Measurements from ENCODE around the gene IQCK.

Gene IQCK

DNA sequence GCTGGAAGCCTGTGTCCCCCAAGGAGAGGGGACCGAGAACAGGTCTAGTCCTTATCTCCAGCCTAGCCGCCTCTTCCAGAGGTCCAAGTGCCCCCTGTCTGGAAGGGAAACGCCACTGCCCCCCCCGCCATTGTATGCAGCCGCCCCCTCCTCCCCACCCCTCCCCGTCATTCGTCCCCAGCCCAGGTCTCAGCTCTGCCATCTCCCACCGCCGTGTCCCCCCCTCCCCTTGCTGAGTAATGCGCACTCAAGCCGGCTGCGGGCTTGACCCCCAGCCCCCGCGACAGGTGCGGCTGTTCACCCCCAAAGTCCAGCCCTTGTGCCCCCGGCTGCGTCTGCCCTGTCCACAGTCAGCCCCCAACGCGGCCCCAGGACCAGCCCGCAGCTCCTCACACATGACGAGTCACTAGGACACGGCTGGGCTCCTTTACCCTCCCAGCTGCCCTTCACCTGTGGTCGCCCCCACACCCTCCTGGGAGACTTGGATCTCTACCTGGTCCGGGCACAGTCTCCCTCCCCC lies 166.0 kb downstream of the IQCK start:
- DNase-seq (ENCODE audit: low read depth in 2 of 2): no peak

DNA sequence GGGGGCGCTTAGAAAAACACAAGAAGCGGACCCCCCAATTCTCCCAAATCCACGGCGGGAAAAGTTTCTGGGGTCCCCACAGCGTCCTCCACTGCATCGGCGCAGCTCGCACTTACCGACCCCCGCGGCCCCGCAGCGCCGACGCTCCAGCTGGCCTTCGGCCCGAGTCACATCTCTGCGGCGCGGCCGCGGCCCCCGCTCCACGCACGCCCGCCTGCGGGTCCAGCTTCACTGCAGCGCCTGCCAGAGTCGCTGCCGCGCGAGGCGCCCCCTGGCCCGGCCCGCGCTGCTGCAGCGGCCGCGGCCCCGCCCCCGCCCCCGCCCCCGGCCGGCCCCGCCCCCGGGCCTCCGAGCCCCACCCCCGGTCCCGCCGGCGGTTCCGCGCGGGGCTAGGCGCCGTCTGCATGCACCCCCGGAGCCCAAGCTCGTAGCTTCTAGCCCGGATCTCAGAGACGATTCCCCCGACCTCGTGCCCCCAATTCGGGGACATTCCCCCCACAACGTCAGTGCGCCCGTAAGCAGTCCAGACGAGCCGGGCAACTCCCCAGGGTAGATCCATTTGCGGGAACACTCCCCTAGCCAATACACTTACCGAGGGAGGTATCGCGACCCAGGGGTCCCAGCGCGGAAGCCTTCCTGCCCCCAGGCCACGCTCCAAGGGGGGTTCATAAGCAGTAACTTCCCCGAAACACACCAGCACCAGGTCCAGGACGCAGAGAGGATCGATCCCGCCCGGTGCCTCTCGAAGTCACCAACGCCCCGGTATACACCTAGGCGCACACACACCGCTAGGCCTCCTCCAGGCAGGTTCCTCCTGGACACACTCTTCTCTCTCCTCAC lies 166.8 kb downstream of the IQCK start, which contains the start of gene GPRC5B:
Gene GPRC5B, minus strand, starts transcription at position 238 of the 840 bp plus-strand sequence. CDS start 12,003 bp downstream, outside the sequence.
- DNase-seq (ENCODE audit: low read depth in 2 of 2): no peak

DNA sequence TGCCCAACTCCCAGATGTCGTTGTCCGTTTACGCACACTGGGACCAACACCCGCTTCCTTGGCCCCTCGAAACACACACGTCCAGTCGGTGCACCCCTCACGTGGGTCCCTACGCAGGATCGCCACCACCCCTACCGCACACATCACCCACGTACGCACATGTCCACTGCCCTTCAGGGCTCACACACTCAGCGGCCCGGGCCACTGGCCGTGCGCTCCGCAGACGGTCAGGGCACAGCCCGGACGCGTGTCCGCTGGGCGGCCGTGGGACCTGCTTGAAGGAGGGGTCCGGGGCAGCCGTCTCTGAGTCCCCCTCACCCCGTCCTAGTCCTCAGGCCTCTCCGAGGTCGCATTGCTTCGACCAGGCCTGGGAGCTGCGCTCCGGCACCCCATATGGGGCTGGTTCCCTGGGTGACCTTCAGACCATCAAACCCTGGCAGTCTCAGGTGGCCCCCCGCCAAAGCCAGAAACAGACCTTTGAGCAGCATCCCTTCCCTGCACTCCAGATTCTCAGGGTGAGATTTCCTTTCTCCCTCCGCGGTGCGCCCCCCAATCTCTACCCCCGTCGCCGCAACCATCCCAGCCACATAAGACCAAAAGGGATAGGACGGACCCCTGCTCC lies 167.5 kb downstream of the IQCK start:
- no peak for DNase-seq (ENCODE audit: low read depth in 2 of 2)

DNA sequence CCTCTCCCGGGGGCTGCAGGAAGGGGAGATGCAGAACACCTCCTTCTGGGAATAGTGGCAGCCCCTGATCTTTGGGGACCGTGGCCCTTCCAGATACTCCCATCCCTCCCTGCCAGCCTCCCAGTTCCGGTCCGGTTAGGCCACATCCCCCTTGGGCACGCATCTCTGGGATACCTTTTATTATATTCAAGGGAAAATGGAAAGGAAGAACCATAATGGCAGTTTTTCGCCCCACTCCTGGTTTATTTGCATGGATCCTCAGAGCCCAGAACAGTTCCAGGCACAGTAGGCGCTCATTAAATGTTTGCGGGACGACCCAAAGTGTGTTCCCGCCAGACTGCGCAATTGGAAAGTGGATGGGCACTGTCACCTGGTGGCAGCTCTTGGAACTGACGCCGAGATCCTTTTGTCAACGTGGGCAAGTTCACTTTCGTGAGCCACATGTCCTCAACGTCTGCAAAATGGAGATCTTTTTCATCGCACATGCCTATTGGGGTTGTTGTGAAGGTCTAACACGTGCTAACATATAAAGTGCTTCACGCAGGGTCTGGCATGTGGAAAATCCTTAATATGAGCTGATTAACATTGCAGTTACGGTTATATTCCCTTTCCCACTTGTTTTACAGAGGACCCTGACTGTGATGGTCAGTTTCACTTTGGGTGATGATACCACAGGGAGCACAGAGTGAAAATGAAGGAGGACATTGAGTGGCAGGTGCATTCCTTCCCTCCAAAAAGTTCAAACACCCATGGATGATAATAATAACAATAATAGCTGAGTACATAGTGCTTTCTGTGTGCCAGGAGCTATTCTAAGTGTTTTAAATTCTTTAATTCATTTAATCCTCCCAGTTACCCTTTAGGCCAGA lies 168.2 kb downstream of the IQCK start:
- DNase-seq (ENCODE audit: low read depth in 2 of 2): peak; percentile 34 to 75

DNA sequence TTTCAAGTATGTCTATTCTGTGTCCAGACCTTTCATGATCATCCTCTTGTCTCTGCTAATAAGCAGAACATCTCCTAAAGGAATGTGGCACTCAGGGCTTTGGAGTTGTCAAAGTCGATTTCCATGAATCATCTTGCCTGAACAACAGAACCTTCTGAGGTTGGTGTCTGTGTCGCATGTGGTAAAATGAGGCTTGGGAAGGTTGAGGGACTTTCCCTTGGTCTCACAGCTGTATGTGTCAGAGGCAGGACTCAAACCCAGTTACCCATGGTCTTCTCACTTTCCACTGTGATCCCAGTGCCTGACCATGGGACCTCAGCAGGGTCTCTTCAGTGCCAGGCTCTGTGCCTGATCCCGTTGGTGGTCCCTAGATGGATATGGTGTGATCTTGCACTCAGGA lies 170.8 kb downstream of the IQCK start:
- no peak for DNase-seq (ENCODE audit: low read depth in 2 of 2)

DNA sequence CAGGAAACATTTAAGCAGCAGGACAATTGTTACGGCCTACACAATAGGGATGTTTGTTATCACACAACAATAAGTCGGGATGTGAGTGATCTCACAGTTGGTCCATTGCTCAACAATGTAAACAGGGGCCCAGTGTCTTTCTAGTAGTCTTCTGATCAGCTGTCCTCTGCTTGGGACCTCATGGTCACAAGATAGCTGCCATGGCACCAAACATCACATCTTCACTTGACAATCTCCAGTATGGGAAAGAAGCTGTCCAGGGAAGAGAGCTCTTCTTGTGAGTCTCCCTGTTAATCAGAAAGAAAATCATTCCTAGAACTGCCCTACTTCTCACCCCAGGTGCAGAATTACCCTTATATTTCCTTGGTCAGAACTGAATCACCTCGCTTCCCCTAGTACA lies 172.8 kb downstream of the IQCK start:
- no peak for DNase-seq (ENCODE audit: low read depth in 2 of 2)

DNA sequence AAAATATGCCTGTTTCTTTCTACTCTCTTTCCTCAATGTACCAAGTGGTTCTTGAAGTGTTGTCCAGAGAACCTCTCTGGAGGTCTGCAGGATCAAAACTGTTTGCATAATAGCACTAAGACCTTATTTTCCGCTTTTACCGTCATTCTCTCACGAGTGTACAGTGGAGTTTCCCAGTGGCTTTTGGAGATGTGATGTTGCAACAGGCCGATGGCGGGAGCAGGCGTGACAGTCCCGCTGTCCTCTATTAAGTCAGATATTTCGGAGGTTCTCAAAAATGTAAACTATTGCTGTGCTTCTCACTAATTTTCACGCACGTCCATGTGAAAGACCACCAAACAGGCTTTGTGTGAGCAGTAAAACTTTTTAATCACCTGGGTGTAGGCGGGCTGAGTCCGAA lies 174.8 kb downstream of the IQCK start:
- DNase-seq (ENCODE audit: low read depth in 2 of 2): no peak

DNA sequence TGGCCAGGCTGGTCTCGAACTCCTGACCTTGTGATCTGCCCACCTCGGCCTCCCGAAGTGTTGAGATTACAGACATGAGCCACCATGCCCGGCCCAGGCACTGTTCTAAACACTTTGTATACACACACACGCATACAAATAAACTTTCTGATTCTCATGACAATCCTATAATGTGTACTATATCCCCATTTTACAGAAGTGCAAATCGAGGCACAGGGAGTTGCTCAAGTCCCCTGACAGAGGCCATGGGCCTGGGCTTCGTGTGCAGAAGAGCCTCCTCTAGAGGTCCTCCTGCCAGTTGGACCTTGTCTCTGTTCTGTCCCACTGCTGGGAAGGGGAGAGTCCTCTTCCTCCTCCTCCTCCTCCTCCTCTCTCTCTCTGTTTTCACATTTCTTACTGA lies 176.5 kb downstream of the IQCK start:
- DNase-seq (ENCODE audit: low read depth in 2 of 2): no peak

DNA sequence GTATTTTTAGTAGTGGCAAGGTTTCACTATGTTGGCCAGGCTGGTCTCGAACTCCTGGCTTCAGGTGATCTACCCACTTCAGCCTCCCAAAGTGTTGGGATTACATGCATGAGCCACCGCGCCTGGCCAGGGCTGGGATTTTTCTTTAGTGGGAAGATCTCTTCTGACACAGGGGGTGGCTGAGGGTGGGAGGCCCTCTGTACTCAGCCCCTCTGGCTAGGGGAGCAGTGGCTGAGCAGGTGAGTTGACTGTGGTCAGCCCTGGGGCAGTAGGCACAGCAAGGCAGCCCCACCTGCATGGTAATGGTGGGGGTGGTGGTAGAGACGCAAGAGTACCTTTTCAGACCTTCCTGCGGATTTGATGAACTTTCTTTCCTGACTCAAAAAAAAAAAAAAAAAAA lies 178.9 kb downstream of the IQCK start:
- DNase-seq (ENCODE audit: low read depth in 2 of 2): no peak

DNA sequence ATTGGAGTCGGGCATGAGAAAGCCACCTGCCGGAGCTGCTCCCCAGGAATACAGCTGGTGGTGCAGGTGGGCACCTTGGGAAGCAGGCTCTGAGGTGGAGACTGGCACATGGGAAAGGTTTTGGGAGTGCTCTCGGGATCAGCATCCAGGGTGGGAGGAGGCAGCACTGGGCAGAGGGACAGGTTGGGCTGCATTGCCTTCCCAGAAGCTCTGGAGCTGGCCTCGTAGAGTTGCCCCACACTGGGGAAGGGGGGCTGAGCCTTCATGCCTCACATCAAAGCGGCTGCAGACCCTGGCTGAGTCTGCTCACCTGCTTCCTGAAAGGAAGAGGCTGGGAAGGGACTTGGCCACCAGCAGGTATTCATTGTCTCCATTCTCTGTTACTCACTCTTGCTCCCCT lies 180.1 kb downstream of the IQCK start:
- DNase-seq (ENCODE audit: low read depth in 2 of 2): no peak

DNA sequence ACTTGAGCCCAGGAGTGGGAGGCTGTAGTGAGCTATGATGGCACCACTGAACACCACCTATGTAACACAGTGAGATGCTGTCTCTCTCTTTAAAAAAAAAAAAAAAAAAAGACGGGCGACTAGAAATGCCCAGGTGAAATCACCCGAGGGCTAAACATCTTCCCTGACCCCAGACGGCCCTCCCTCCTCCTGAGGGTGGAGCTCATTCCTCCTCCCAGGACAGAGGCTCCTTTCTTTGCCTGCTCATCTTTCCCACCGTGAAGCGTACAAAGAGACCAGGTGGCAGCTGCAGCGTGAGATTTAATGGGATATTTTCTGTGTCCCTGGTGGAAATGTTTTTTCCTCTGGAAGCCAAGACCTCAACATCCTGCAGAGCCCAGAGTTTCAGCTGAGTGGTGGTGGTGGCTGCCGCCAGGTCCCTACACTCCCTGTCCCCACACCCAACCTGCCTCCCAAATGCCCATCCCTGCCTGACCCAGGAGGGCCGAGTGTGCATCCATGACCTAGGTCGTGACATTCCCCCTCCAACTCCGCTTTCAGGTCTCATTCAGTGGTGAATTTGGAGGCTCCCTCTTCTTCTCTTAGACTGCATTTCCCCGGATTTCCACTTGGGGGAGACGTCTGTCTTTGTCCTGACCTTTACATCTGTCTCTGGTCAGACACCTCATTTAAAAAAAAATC lies 181.0 kb downstream of the IQCK start:
- DNase-seq (ENCODE audit: low read depth in 2 of 2): no peak

DNA sequence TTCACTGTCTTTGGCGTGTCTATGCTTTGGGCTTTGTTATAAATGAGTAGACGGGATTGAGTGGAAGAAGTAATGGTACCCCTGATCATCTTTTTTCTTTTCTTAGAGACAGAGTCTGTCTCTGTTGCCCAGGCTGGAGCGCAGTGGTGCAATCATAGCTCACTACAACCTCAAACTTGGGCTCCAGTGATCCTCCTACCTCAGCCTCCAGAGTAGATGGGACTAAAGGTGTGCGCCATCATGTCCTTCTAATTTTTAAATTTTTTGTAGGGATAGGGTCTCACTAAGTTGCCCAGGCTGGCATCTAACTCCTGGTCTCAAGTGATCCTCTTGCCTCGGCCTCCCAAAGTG lies 181.5 kb downstream of the IQCK start:
- DNase-seq (ENCODE audit: low read depth in 2 of 2): no peak

DNA sequence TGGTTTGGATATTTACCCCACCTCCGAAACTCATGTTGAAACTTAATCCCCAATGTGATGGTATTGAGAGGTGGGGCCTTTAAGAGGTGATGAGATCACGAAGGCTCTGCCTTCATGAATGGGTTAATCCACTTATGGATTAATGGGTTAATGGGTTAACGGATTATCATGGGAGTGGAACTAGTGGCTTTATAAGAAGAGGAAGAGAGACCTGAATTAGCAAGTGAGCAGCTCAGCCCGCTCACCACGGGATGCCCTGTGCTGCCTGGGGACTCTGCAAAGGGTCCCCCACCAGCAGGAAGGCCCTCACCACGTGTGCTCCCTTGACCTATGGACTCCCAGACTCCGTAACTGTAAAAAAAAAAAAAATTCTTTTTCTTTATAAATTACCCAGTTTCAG lies 183.1 kb downstream of the IQCK start:
- no peak for DNase-seq (ENCODE audit: low read depth in 2 of 2)

DNA sequence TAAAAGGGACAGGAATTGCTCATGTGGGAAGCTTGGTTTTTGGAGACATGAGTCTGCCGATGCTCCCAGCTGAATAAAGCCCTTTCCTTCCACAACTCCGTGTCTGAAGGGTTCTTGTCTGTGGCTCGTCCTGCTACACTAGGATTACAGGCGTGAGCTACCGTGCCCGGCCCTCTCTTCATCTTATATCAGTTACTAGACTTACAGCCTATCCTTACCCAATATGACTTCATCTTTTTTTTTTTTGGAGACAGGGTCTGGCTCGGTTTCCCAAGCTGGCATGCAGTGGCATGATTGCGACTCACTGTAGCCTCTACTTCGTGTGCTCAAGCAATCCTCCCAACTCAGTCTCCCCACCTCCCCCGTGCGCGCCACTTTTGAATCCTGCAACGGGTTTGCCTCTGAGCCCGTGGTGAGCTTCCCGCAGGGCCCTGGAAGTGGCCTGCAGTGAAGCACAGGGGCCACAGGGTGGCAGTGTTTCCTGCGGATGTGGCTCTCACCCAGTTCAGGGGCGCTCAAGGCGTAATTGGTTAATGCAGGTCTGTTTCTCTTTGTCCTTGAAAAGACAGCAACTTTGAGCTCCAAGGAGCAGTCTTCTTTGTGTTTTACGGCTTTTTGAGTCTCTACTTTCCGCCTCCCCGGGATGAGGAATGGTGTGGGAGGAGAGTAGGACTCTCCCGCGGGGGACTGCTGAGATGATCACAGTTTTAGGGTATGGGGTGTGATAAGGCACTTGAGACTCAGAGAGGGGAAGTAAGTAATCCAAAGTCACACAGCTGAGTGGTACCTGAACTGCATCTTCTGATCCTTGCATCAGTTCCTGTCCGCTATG lies 189.3 kb downstream of the IQCK start:
- peak; percentile 42 to 51 for DNase-seq (ENCODE audit: low read depth in 2 of 2)

Measured in stimulated activated CD4-positive, alpha-beta T cell treated with anti-CD3 and anti-CD28 coated beads, Interleukin-1b, Interleukin-23, amount 100 ng/mL, for 1 hour (primary cell).